GM19324 (cell line): ENCODE measurements around the gene F13A1.
A peak's percentile ranks its signal among the peaks of the same experiment; 100 is the strongest.

Source experiments
- ATAC-seq: cut with Tn5 transposase; IDR thresholded peaks from one replicate; pipeline ENCODE4 v1.9.1; 2021; ENCODE audit warnings: mild to moderate bottlenecking, moderate library complexity; ENCODE audit not compliant: unreplicated experiment, low FRiP score

The F13A1 gene

GRCh38 chr6:6248651-6249050 lies 71.8 kb downstream of the F13A1 start:
- ATAC-seq: no peak

GRCh38 chr6:6246544-6246943 lies 73.9 kb downstream of the F13A1 start:
- ATAC-seq: peak; percentile 76

- no peak for ATAC-seq
Measured at GRCh38 chr6:6244624-6245023, 75.8 kb downstream of the F13A1 start.

GRCh38 chr6:6243846-6244245 lies 76.6 kb downstream of the F13A1 start:
- no peak for ATAC-seq

- ATAC-seq: no peak
Measured at GRCh38 chr6:6239598-6240581, 80.6 kb downstream of the F13A1 start.

GRCh38 chr6:6236730-6237469 lies 83.6 kb downstream of the F13A1 start:
- ATAC-seq: no peak

- ATAC-seq: no peak
Measured at GRCh38 chr6:6235786-6236185, 84.7 kb downstream of the F13A1 start.

- no peak for ATAC-seq
Measured at GRCh38 chr6:6234963-6235362, 85.5 kb downstream of the F13A1 start.

- no peak for ATAC-seq
Measured at GRCh38 chr6:6230286-6230685, 90.2 kb downstream of the F13A1 start.

GRCh38 chr6:6227896-6228295 lies 92.6 kb downstream of the F13A1 start:
- no peak for ATAC-seq

GRCh38 chr6:6225885-6226529 lies 94.5 kb downstream of the F13A1 start:
- ATAC-seq: no peak

- ATAC-seq: no peak
Measured at GRCh38 chr6:6224933-6225486, 95.5 kb downstream of the F13A1 start.

GRCh38 chr6:6221787-6222535 lies 98.5 kb downstream of the F13A1 start:
- ATAC-seq: no peak

GRCh38 chr6:6220718-6221117 lies 99.7 kb downstream of the F13A1 start:
- ATAC-seq: no peak

GRCh38 chr6:6219716-6220115 lies 100.7 kb downstream of the F13A1 start:
- ATAC-seq: no peak

GRCh38 chr6:6218759-6219085 lies 101.7 kb downstream of the F13A1 start:
- no peak for ATAC-seq

GRCh38 chr6:6217855-6218758 lies 102.4 kb downstream of the F13A1 start:
- ATAC-seq: no peak

- ATAC-seq: no peak
Measured at GRCh38 chr6:6210994-6211393, 109.5 kb downstream of the F13A1 start.

GRCh38 chr6:6202886-6203285 lies 117.6 kb downstream of the F13A1 start:
- no peak for ATAC-seq
